ENCODE measurements around the gene NUDT2.
"Not testable (repeated sequence)": the region's sequence is repeated elsewhere in the genome, so short reads cannot be mapped to it uniquely, and the experiment has no call there.

NUDT2 gene

GRCh38 chr9:34334916-34335315 lies 5.5 kb downstream of the NUDT2 start:
- in situ Hi-C loops (cut with HindIII; ENCODE audit: low sequenced_read_pairs): no loop called here

GRCh38 chr9:34335376-34335775 lies 6.0 kb downstream of the NUDT2 start:
- in situ Hi-C loops (cut with HindIII; ENCODE audit: low sequenced_read_pairs): no loop called here

- in situ Hi-C loops (cut with HindIII; ENCODE audit: low sequenced_read_pairs): no loop called here
Observed at GRCh38 chr9:34337403-34337802, 8.0 kb downstream of the NUDT2 start.

- in situ Hi-C loops (cut with HindIII; ENCODE audit: low sequenced_read_pairs): not testable (repeated sequence)
Observed at GRCh38 chr9:34338079-34338478, 8.7 kb downstream of the NUDT2 start.

- in situ Hi-C loops (cut with HindIII; ENCODE audit: low sequenced_read_pairs): no loop called here
Observed at GRCh38 chr9:34338665-34339385, 9.5 kb downstream of the NUDT2 start.

- in situ Hi-C loops (cut with HindIII; ENCODE audit: low sequenced_read_pairs): no loop called here
Observed at GRCh38 chr9:34341659-34342295, 12.4 kb downstream of the NUDT2 start.

- in situ Hi-C loops (cut with HindIII; ENCODE audit: low sequenced_read_pairs): no loop called here
Observed at GRCh38 chr9:34343090-34343489, 13.7 kb downstream of the NUDT2 start.

- in situ Hi-C loops (cut with HindIII; ENCODE audit: low sequenced_read_pairs): no loop called here
Observed at GRCh38 chr9:34343605-34344004, 14.2 kb downstream of the NUDT2 start.

GRCh38 chr9:34346873-34347799 lies 17.8 kb downstream of the NUDT2 start:
- in situ Hi-C loops (cut with HindIII; ENCODE audit: low sequenced_read_pairs): no loop called here

GRCh38 chr9:34347800-34348158 lies 18.4 kb downstream of the NUDT2 start:
- in situ Hi-C loops (cut with HindIII; ENCODE audit: low sequenced_read_pairs): no loop called here

- in situ Hi-C loops (cut with HindIII; ENCODE audit: low sequenced_read_pairs): no loop called here
Observed at GRCh38 chr9:34349324-34349723, 20.0 kb downstream of the NUDT2 start.

- in situ Hi-C loops (cut with HindIII; ENCODE audit: low sequenced_read_pairs): not testable (repeated sequence)
Observed at GRCh38 chr9:34352122-34352652, 22.8 kb downstream of the NUDT2 start.

GRCh38 chr9:34352957-34353356 lies 23.6 kb downstream of the NUDT2 start:
- in situ Hi-C loops (cut with HindIII; ENCODE audit: low sequenced_read_pairs): not testable (repeated sequence)

- in situ Hi-C loops (cut with HindIII; ENCODE audit: low sequenced_read_pairs): no loop called here
Observed at GRCh38 chr9:34362614-34363214, 33.3 kb downstream of the NUDT2 start.

- in situ Hi-C loops (cut with HindIII; ENCODE audit: low sequenced_read_pairs): no loop called here
Observed at GRCh38 chr9:34363619-34364351, 34.4 kb downstream of the NUDT2 start.

- in situ Hi-C loops (cut with HindIII; ENCODE audit: low sequenced_read_pairs): no loop called here
Observed at GRCh38 chr9:34365282-34365681, 35.9 kb downstream of the NUDT2 start.

GRCh38 chr9:34366365-34366764 lies 37.0 kb downstream of the NUDT2 start:
- in situ Hi-C loops (cut with HindIII; ENCODE audit: low sequenced_read_pairs): no loop called here

GRCh38 chr9:34367751-34368410 lies 38.5 kb downstream of the NUDT2 start:
- in situ Hi-C loops (cut with HindIII; ENCODE audit: low sequenced_read_pairs): not testable (repeated sequence)

GRCh38 chr9:34368796-34369195 lies 39.4 kb downstream of the NUDT2 start:
- in situ Hi-C loops (cut with HindIII; ENCODE audit: low sequenced_read_pairs): not testable (repeated sequence)

- in situ Hi-C loops (cut with HindIII; ENCODE audit: low sequenced_read_pairs): no loop called here
Observed at GRCh38 chr9:34369636-34370035, 40.3 kb downstream of the NUDT2 start.

All from DLD1 (cell line).